UCSD-AML1 (cell line): ENCODE data around the gene PVALEF.

ENCODE experiments used
- DNase-seq: peaks from one replicate; lab custom pipeline; 2025; ENCODE audit not compliant: unreplicated experiment; lab: John Stamatoyannopoulos, UW

The PVALEF gene

DNA sequence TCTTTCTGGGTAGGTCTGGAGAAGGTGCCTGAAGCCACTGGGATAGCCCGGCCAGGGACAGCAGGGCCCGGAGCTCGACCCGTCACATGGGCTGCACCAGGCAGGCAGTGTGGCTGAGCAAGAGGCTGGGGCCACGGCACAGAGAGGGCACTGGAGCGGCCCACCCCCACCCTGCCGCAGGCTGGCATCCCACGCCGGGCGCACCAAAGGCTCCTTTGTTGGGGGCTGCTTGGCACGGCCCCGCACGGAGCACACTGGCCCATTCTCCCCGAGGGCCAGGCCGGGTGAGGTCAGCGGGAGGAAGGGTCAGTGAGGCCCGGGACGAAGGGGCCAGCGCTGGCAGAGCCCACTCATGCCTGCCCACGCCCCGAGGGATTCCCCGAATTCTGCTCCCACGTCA, 36.5 kb upstream of the PVALEF start:
- DNase-seq = no peak

DNA sequence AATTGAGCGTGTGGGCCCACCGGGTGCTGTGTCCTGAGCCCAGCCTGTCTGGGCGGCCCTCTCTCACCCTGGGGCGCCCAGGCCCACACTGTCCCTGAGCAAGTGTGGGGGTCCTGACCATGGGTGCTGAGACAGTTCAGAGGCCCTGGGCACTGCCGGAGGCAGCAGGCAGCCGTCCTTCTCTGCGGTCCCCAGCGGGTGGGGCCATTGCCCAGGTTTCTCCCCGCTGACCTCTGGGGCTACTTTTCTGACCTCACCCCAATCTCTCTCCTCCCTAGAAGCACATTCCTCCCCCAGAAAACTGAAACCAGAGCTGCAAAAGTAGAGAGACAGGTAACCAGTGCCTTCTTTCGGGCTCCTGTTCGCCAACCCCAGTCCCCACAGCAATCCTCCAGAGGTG, 36.0 kb upstream of the PVALEF start:
- no peak for DNase-seq

GRCh38 chr17:81129711-81130367, 35.5 kb upstream of the PVALEF start:
- DNase-seq = no peak

- no peak for DNase-seq
Measured at GRCh38 chr17:81130385-81131361, 34.6 kb upstream of the PVALEF start.

DNA sequence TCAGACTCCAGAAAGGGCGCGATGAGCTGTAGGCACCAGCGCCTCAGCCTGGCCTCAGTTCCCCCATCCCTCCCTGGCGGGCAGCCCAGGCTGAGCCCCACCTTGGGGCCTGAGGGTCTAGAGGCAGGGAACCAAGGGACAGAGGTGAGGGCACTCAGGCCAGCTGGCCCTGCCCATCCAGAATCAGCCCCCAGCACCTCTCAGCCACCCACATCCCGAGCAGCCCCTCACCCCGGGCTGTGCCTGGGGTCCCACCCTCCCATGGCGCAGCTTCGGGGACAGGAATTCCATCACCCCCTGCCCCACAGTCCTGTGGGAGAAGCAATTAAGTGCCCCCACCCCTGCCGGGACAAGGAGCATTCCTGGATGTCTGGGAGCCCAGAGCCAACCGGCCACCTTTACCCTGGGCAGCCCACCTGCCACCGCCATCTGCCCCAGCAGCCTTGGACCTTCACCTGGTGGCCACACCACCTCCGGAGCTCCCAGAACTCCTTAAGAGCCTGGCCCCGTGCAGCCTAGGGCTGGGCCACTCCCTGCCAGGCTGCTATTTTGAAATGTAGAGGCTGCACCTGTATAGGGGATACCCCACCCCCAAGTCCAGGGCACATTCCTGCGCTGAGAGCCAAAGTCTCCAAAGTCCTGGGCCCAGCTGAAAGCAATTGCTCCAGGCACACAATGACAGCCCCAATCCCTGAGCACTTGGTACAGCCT, 33.7 kb upstream of the PVALEF start:
- no peak for DNase-seq

DNA sequence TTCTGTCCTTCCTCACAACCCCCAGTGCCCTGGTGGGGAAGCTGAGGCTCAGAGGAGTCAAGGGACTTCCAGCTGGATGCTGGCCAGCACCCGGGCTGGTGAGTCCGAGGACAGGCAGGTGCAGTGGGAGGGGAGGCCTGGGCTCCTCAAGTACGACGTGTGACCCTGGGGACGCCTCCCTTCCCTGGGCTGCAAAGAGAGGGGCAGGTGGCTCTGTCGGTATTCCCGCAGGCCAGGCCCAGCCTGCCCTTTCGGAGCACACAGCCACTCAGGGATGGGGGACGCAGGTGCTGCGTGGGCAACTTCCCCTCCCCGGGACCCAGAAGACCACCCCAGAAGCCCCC, 33.1 kb upstream of the PVALEF start:
- no peak for DNase-seq

DNA sequence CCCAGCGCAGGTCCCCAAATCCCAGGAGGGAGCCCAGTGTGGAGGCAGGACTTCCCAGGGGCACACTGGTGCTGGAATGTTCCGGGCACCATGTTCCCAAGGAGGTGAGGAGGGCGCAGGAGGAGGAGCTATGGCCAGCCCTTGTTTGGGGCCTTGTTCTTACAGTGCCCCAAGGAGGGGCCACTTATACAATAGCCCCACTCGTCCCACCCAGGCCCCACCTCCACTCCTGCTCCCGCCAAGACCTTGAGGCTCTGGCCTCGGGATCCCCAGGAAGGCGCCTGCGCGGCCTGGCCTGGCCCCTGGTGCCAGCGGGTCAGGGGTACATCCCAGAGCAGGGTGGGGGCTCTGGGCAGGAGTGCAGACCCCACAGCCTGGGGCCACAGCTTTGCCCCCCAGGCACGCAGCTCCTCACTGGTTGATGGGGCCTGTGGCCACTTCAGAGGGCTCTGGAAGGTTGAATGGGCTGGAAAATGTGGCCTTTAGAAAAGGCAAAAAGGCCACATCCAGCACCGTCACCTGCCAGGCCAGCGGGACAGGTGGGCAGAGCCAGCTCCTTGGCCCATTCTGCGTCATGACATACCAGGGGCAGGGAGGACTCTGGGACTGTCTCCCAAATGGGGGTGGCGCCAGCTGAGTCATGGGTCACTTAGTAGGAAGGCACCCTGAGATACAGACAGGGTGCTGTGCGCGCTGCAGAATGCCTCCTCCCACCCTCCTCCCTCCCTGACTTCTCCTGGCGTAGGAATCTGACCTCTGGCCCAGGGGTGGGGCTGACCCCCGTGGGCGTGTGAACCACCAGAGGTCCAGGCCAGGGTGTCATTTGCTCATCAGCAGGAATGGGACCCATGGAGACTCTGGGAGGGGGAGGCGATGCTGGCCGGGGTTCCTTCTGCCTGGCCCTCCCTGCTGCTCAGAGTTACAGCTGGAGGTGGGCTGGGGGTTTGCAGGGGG, 32.3 kb upstream of the PVALEF start:
- no peak for DNase-seq

DNA sequence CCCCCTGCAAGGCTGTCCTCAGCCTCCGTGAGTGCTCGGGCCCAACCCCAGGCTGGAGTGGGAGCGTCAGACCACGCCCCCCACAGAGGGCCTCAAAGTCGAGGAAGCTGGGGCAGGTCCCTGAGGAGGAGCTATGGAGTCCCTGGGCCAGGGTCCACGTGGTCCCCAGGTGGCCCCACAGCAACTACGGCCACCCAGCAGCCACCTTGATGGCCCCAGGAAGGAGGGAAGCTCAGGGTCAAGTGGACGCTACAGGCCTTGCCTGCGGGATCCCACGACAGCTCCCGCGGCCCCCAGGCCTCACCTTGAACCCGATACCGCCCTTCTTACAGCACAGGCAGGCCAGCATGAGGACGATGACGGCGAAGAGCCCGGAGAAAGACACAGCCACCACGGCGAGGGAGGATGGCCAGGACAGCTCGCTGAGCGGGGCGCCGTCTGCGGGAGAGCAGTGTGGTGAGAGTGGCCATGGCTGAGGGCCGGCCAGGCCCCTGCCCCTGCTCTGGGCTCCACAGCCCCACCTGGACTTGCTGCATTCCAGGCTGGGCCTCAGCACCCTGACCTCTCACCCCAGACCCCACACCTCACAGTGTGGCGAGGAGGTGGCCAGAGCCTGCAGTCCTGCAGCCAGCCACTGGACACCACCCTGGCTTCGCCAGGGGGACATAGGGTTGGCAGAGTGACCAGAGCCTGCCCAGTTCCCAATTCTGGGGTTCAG, 31.1 kb upstream of the PVALEF start:
- no peak for DNase-seq

DNA sequence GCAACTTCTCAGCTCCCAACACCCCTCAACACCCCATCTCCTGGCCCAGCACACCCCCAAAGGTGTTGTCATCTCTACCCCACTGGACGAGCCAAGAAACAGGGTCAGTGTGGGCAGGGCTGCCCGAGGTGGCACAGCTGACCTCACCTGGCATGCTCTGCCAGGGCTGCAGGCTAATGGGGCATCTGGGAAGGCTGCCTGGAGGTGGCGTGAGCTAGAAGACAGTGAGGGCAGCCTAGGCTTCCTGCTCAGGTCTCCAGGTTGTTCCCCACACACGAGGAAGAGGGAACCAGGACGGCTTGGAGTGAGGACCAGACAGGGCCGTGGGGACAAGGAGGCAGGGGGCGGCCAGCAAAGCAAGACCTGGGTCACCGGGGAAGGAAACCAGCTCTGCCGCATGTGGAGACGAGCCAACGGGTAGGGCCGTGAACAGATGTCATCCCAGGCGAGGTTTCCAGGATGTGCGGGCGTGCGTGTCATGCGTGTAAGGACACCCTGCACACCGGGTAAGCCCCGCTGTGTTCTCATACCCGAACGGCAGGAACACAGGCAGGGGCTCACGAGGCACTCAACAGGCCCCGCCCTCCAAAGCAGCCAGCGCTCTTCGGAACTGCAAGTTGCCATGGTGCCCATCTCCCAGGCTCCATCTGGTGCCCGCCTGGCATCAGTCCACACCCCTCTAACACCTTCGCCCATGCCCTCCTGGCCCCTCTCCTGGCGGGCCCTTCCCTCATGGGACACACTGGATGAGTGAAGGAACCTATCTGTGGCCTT, 29.6 kb upstream of the PVALEF start:
- DNase-seq = no peak

GRCh38 chr17:81136366-81136765, 28.9 kb upstream of the PVALEF start:
- no peak for DNase-seq

GRCh38 chr17:81137248-81137647, 28.1 kb upstream of the PVALEF start:
- no peak for DNase-seq

DNA sequence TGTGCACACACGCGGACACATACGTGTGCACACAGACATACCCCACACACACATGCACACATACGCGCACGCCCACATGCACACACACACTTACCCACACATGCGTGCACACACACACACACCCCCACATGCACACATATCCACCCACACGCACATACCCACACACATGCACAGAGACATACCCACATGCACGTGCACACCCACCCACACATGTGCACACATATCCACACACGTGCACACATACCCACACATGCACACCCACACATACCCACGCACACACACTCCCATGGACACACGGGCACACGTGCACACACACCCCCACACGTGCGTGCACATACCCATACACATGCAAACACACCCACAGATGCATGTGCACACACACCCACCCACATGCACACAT, 27.2 kb upstream of the PVALEF start:
- DNase-seq = no peak

DNA sequence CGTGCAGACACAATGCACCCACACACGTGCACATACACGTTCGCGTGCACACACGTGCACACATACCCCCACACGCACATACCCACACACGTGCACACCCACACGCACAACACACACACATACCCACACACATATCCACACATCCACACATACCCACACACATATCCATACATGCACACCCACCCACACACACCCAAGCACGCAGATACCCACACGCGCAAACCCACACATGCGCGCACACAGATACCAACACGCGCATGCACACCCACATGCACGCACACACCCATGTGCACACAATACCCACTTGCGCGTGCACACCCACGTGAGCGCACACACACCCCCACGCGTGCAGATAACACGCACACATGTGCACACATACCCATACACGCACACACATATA, 26.8 kb upstream of the PVALEF start:
- DNase-seq = no peak

GRCh38 chr17:81139428-81139827, 25.9 kb upstream of the PVALEF start:
- no peak for DNase-seq

GRCh38 chr17:81140018-81140417, 25.3 kb upstream of the PVALEF start:
- no peak for DNase-seq

DNA sequence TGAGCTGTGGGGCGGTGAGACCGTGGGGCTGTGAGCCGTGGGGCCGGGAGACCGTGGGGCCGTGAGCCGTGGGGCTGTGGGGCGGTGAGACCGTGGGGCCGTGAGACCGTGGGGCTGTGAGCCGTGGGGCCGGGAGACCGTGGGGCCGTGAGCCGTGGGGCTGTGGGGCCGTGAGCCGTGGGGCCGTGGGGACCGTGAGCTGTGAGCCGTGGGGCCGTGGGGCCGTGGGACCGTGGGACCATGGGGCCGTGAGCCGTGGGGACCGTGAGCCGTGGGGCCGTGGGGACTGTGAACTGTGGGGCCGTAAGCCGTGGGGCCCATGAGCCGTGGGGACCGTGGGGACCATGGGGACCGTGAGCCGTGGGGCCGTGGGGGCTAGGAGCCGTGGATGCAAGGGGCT, 24.6 kb upstream of the PVALEF start:
- no peak for DNase-seq

- peak; percentile 85 for DNase-seq
Measured at GRCh38 chr17:81142301-81143199, 22.8 kb upstream of the PVALEF start.

- DNase-seq = no peak
Measured at GRCh38 chr17:81143200-81143527, 22.1 kb upstream of the PVALEF start.
